SK-N-SH treated with all-trans-retinoic acid at 6 μM for 48 hours (cell line): ENCODE measurements around the gene ACP4.

Source experiments
- ATAC-seq: fragments of 200-7000 bp; cut with Tn5 transposase; 3 replicates; pipeline ENCODE4 v1.9.1; 2020; ENCODE audit warnings: mild to moderate bottlenecking, moderate library complexity
- ARNTL ChIP-seq: fragments of 450-650 bp; formaldehyde crosslinking; IDR thresholded peaks from 2 replicates; pipeline ENCODE4 v1.5.0; 2020; ENCODE audit warnings: low read depth, mild to moderate bottlenecking, moderate library complexity, borderline replicate concordance
- BACH2 ChIP-seq: fragments of 250-450 bp; sonication (Bioruptor Pico); IDR thresholded peaks from 2 replicates; pipeline ENCODE4 v1.9.0; 2021; ENCODE audit warnings: mild to moderate bottlenecking, borderline replicate concordance
- CSDC2 ChIP-seq: fragments of 250-450 bp; sonication (Bioruptor Pico); IDR thresholded peaks from 2 replicates; pipeline ENCODE4 v1.5.0; 2020; ENCODE audit warnings: mild to moderate bottlenecking, moderate library complexity
- ESRRG ChIP-seq: fragments of 250-450 bp; sonication (Bioruptor Pico); IDR thresholded peaks from 2 replicates; pipeline ENCODE4 v1.6.1; 2021; ENCODE audit warnings: mild to moderate bottlenecking
- ISL1 ChIP-seq: fragments of 250-450 bp; sonication (Bioruptor Pico); IDR thresholded peaks from 2 replicates; pipeline ENCODE4 v2.1.2; 2022; ENCODE audit warnings: mild to moderate bottlenecking, moderate library complexity
- OSR1 ChIP-seq: fragments of 250-450 bp; sonication (Bioruptor Pico); IDR thresholded peaks from 2 replicates; pipeline ENCODE4 v1.8.0; 2022; ENCODE audit warnings: moderate library complexity, mild to moderate bottlenecking, inconsistent platforms
- PPARA ChIP-seq: fragments of 250-450 bp; sonication (Bioruptor Pico); IDR thresholded peaks from 2 replicates; pipeline ENCODE4 v1.5.0; 2020; ENCODE audit warnings: mild to moderate bottlenecking, borderline replicate concordance
- RARB ChIP-seq: fragments of 250-450 bp; sonication (Bioruptor Pico); IDR thresholded peaks from 2 replicates; pipeline ENCODE4 v1.8.0; 2021; ENCODE audit warnings: mild to moderate bottlenecking, moderate library complexity
- SNAI2 ChIP-seq: fragments of 250-450 bp; sonication (Bioruptor Pico); IDR thresholded peaks from 2 replicates; pipeline ENCODE4 v1.5.0; 2020; ENCODE audit warnings: mild to moderate bottlenecking, moderate library complexity
- TCF4 ChIP-seq: fragments of 250-450 bp; sonication (Bioruptor Pico); IDR thresholded peaks from 2 replicates; pipeline ENCODE4 v1.8.0; 2021; ENCODE audit warnings: mild to moderate bottlenecking, moderate library complexity, borderline replicate concordance
- ZC3H10 ChIP-seq: fragments of 250-450 bp; sonication (Bioruptor Pico); IDR thresholded peaks from 2 replicates; pipeline ENCODE4 v1.5.1; 2021; ENCODE audit warnings: mild to moderate bottlenecking, moderate library complexity
- ZFP3 ChIP-seq: fragments of 250-450 bp; sonication (Bioruptor Pico); IDR thresholded peaks from 2 replicates; pipeline ENCODE4 v1.5.0; 2020; ENCODE audit warnings: mild to moderate bottlenecking, moderate library complexity
- ZFP30 ChIP-seq: fragments of 450-650 bp; formaldehyde crosslinking; IDR thresholded peaks from 2 replicates; pipeline ENCODE4 v1.5.0; 2022; ENCODE audit warnings: mild to moderate bottlenecking, moderate library complexity
- ZNF565 ChIP-seq: fragments of 450-650 bp; formaldehyde crosslinking; conservative IDR thresholded peaks from 2 replicates; pipeline ENCODE4 v1.5.0; 2020; ENCODE audit warnings: low read depth, mild to moderate bottlenecking, moderate library complexity
- ZNF70 ChIP-seq: fragments of 450-650 bp; formaldehyde crosslinking; IDR thresholded peaks from 2 replicates; pipeline ENCODE4 v1.5.0; 2020; ENCODE audit warnings: mild to moderate bottlenecking, moderate library complexity
- TF ChIP-seq, protein P1 (sequence below): fragments of 250-450 bp; sonication (Bioruptor Pico); IDR thresholded peaks from 2 replicates; pipeline ENCODE4 v1.5.0; 2020; ENCODE audit warnings: mild to moderate bottlenecking, moderate library complexity
- TF ChIP-seq, protein P2 (sequence below): fragments of 250-450 bp; sonication (Bioruptor Pico); IDR thresholded peaks from 2 replicates; pipeline ENCODE4 v1.8.0; 2021; ENCODE audit warnings: low read depth, mild to moderate bottlenecking, moderate library complexity, borderline replicate concordance
- TF ChIP-seq, protein P3 (sequence below): fragments of 250-450 bp; sonication (Bioruptor Pico); IDR thresholded peaks from 2 replicates; pipeline ENCODE4 v1.5.1; 2021; ENCODE audit warnings: mild to moderate bottlenecking, moderate library complexity
- TF ChIP-seq, protein P4 (sequence below): fragments of 250-450 bp; sonication (Bioruptor Pico); IDR thresholded peaks from 2 replicates; pipeline ENCODE4 v1.5.1; 2020; ENCODE audit warnings: low read depth, mild to moderate bottlenecking, moderate library complexity
- TF ChIP-seq, protein P5 (sequence below): fragments of 250-450 bp; sonication (Bioruptor Pico); IDR thresholded peaks from 2 replicates; pipeline ENCODE4 v1.8.0; 2020; ENCODE audit warnings: mild to moderate bottlenecking, moderate library complexity, borderline replicate concordance

Gene ACP4

DNA sequence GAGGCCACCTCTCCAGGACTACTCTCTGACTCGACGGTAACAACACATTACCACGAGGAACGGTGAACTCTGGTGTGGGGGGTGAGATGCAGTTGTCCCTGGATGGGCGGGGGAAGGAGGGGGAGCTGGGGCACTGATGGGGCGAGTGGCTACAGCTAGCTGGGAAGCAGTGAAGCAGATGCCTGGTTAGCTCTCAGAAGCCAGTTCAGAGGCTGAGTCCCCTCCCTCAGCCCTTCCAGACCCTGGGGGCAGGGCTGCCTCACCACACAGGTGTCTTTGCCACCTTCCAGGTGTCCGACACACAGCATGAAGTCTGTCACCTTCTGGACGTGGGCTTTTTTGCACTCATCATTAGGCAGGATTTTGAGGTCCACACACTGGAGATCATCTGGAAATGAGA, 29.4 kb downstream of the ACP4 start:
- no peak for ATAC-seq
- no peak for TF ChIP-seq TCF4 (CRISPR knock-in tag)
- no peak for TF ChIP-seq BACH2 (CRISPR knock-in tag)
- no peak for TF ChIP-seq ZNF70 (CRISPR knock-in tag)
- no peak for TF ChIP-seq ZFP3 (CRISPR knock-in tag)
- TF ChIP-seq, protein P1, sequence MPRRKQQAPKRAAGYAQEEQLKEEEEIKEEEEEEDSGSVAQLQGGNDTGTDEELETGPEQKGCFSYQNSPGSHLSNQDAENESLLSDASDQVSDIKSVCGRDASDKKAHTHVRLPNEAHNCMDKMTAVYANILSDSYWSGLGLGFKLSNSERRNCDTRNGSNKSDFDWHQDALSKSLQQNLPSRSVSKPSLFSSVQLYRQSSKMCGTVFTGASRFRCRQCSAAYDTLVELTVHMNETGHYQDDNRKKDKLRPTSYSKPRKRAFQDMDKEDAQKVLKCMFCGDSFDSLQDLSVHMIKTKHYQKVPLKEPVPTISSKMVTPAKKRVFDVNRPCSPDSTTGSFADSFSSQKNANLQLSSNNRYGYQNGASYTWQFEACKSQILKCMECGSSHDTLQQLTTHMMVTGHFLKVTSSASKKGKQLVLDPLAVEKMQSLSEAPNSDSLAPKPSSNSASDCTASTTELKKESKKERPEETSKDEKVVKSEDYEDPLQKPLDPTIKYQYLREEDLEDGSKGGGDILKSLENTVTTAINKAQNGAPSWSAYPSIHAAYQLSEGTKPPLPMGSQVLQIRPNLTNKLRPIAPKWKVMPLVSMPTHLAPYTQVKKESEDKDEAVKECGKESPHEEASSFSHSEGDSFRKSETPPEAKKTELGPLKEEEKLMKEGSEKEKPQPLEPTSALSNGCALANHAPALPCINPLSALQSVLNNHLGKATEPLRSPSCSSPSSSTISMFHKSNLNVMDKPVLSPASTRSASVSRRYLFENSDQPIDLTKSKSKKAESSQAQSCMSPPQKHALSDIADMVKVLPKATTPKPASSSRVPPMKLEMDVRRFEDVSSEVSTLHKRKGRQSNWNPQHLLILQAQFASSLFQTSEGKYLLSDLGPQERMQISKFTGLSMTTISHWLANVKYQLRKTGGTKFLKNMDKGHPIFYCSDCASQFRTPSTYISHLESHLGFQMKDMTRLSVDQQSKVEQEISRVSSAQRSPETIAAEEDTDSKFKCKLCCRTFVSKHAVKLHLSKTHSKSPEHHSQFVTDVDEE: no peak
- TF ChIP-seq SNAI2 (CRISPR knock-in tag): no peak
- TF ChIP-seq, protein P2, sequence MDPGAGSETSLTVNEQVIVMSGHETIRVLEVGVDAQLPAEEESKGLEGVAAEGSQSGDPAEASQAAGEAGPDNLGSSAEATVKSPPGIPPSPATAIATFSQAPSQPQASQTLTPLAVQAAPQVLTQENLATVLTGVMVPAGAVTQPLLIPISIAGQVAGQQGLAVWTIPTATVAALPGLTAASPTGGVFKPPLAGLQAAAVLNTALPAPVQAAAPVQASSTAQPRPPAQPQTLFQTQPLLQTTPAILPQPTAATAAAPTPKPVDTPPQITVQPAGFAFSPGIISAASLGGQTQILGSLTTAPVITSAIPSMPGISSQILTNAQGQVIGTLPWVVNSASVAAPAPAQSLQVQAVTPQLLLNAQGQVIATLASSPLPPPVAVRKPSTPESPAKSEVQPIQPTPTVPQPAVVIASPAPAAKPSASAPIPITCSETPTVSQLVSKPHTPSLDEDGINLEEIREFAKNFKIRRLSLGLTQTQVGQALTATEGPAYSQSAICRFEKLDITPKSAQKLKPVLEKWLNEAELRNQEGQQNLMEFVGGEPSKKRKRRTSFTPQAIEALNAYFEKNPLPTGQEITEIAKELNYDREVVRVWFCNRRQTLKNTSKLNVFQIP: no peak
- no peak for TF ChIP-seq ARNTL (CRISPR knock-in tag)
- TF ChIP-seq, protein P3, sequence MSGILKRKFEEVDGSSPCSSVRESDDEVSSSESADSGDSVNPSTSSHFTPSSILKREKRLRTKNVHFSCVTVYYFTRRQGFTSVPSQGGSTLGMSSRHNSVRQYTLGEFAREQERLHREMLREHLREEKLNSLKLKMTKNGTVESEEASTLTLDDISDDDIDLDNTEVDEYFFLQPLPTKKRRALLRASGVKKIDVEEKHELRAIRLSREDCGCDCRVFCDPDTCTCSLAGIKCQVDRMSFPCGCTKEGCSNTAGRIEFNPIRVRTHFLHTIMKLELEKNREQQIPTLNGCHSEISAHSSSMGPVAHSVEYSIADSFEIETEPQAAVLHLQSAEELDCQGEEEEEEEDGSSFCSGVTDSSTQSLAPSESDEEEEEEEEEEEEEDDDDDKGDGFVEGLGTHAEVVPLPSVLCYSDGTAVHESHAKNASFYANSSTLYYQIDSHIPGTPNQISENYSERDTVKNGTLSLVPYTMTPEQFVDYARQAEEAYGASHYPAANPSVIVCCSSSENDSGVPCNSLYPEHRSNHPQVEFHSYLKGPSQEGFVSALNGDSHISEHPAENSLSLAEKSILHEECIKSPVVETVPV (CRISPR knock-in tag): no peak
- TF ChIP-seq, protein P4, sequence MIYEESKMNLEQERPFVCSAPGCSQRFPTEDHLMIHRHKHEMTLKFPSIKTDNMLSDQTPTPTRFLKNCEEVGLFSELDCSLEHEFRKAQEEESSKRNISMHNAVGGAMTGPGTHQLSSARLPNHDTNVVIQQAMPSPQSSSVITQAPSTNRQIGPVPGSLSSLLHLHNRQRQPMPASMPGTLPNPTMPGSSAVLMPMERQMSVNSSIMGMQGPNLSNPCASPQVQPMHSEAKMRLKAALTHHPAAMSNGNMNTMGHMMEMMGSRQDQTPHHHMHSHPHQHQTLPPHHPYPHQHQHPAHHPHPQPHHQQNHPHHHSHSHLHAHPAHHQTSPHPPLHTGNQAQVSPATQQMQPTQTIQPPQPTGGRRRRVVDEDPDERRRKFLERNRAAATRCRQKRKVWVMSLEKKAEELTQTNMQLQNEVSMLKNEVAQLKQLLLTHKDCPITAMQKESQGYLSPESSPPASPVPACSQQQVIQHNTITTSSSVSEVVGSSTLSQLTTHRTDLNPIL (CRISPR knock-in tag): no peak
- TF ChIP-seq ZC3H10: no peak
- TF ChIP-seq ISL1 (CRISPR knock-in tag): no peak
- TF ChIP-seq, protein P5, sequence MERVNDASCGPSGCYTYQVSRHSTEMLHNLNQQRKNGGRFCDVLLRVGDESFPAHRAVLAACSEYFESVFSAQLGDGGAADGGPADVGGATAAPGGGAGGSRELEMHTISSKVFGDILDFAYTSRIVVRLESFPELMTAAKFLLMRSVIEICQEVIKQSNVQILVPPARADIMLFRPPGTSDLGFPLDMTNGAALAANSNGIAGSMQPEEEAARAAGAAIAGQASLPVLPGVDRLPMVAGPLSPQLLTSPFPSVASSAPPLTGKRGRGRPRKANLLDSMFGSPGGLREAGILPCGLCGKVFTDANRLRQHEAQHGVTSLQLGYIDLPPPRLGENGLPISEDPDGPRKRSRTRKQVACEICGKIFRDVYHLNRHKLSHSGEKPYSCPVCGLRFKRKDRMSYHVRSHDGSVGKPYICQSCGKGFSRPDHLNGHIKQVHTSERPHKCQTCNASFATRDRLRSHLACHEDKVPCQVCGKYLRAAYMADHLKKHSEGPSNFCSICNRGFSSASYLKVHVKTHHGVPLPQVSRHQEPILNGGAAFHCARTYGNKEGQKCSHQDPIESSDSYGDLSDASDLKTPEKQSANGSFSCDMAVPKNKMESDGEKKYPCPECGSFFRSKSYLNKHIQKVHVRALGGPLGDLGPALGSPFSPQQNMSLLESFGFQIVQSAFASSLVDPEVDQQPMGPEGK (CRISPR knock-in tag): no peak
- TF ChIP-seq OSR1: no peak
- TF ChIP-seq ZNF565 (CRISPR knock-in tag): no peak
- no peak for TF ChIP-seq ESRRG (CRISPR knock-in tag)
- no peak for TF ChIP-seq CSDC2 (CRISPR knock-in tag)
- no peak for TF ChIP-seq ZFP30 (CRISPR knock-in tag)
- no peak for TF ChIP-seq PPARA

DNA sequence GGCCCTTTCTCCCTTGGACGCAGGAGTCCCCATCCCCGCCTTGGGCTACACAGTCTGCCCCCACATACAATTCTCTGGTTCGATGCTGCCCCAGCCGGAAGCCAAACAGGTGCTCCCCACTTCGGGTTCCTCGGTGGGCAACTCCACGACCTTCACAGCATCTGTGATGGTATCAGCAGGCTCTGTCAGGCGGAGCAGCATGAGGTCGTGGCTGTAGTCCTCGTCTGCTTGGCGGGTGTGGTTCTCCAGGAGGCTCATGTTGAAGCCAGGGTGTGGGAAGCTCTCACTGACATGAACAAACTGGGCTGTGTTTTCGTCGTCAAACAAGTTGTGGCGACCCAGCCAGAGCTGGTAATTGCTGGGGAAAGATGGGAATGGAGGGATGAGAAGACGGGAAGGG, 29.9 kb downstream of the ACP4 start:
- no peak for TF ChIP-seq RARB (CRISPR knock-in tag)
- TF ChIP-seq SNAI2 (CRISPR knock-in tag): no peak
- no peak for TF ChIP-seq ZNF70 (CRISPR knock-in tag)
- no peak for TF ChIP-seq ZC3H10
- no peak for TF ChIP-seq PPARA
- no peak for TF ChIP-seq CSDC2 (CRISPR knock-in tag)
- TF ChIP-seq ISL1 (CRISPR knock-in tag): no peak
- TF ChIP-seq ZFP3 (CRISPR knock-in tag): no peak
- TF ChIP-seq, protein P5 (CRISPR knock-in tag): no peak
- TF ChIP-seq ZFP30 (CRISPR knock-in tag): no peak
- ATAC-seq: no peak
